Lower leg skin (tissue), 3 donors: Measurements from ENCODE around the gene PRL.

Source experiments
- POLR2A ChIP-seq, 2 donors: fragments of 450-650 bp; IDR thresholded peaks; one replicate each; pipeline ENCODE4 v1.6.1; 2016 to 2017; ENCODE audit warnings: antibody characterized with exemption in 2 of 2, mild to moderate bottlenecking in 1 of 2, moderate library complexity in 1 of 2
- TF ChIP-seq, protein P1 (sequence below), 3 donors: fragments of 450-650 bp; IDR thresholded peaks; one replicate each; pipeline ENCODE4 v1.5.1; 2016; ENCODE audit warnings: antibody characterized with exemption in 3 of 3, mild to moderate bottlenecking in 3 of 3, moderate library complexity in 2 of 3

DNA sequence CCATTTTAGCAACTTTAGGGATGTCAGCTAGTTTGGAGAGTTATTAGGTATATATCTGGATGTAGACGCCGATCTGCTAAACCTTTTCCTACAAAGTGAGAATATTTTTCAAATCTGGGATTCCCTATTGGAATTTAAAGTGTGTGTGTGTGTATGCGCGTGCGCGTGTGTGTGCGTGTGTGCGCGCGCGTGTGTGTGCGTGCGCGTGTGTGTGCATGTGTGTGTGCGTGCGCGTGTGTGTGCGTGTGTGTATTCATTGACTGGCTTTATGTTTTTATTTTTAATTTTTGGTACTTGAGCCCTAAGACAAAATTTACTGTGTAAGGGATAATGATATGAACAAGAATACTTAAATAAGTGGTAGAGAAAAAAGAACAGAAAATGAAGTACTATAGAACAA, 8.1 kb downstream of the PRL start:
- TF ChIP-seq, protein P1, sequence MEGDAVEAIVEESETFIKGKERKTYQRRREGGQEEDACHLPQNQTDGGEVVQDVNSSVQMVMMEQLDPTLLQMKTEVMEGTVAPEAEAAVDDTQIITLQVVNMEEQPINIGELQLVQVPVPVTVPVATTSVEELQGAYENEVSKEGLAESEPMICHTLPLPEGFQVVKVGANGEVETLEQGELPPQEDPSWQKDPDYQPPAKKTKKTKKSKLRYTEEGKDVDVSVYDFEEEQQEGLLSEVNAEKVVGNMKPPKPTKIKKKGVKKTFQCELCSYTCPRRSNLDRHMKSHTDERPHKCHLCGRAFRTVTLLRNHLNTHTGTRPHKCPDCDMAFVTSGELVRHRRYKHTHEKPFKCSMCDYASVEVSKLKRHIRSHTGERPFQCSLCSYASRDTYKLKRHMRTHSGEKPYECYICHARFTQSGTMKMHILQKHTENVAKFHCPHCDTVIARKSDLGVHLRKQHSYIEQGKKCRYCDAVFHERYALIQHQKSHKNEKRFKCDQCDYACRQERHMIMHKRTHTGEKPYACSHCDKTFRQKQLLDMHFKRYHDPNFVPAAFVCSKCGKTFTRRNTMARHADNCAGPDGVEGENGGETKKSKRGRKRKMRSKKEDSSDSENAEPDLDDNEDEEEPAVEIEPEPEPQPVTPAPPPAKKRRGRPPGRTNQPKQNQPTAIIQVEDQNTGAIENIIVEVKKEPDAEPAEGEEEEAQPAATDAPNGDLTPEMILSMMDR (IDR thresholded peaks at IDR 0.05): no peak
- no peak for TF ChIP-seq POLR2A (IDR thresholded peaks at IDR 0.05)
